ENCODE data around the gene DCAF7.

Gene DCAF7

GRCh38 chr17:63525190-63525946 lies 24.9 kb upstream of the DCAF7 start:
- DNase-seq (ENCODE audit: low read depth) = no peak

GRCh38 chr17:63526861-63527260 lies 23.4 kb upstream of the DCAF7 start:
- DNase-seq (ENCODE audit: low read depth) = no peak

- DNase-seq (ENCODE audit: low read depth) = no peak
Measured at GRCh38 chr17:63528183-63528582, 22.1 kb upstream of the DCAF7 start.

GRCh38 chr17:63529711-63530556 lies 20.3 kb upstream of the DCAF7 start:
- no peak for DNase-seq (ENCODE audit: low read depth)

GRCh38 chr17:63530557-63531021 lies 19.7 kb upstream of the DCAF7 start:
- DNase-seq (ENCODE audit: low read depth) = no peak

- no peak for DNase-seq (ENCODE audit: low read depth)
Measured at GRCh38 chr17:63531022-63531965, 19.0 kb upstream of the DCAF7 start.

GRCh38 chr17:63533433-63534077 lies 16.7 kb upstream of the DCAF7 start:
- no peak for DNase-seq (ENCODE audit: low read depth)

- no peak for DNase-seq (ENCODE audit: low read depth)
Measured at GRCh38 chr17:63534078-63534570, 16.2 kb upstream of the DCAF7 start.

- DNase-seq (ENCODE audit: low read depth) = no peak
Measured at GRCh38 chr17:63534816-63535455, 15.3 kb upstream of the DCAF7 start.

- DNase-seq (ENCODE audit: low read depth) = no peak
Measured at GRCh38 chr17:63535640-63536039, 14.6 kb upstream of the DCAF7 start.

GRCh38 chr17:63537001-63537400 lies 13.3 kb upstream of the DCAF7 start:
- no peak for DNase-seq (ENCODE audit: low read depth)

- DNase-seq (ENCODE audit: low read depth) = no peak
Measured at GRCh38 chr17:63537991-63538692, 12.1 kb upstream of the DCAF7 start.

- no peak for DNase-seq (ENCODE audit: low read depth)
Measured at GRCh38 chr17:63538693-63539595, 11.3 kb upstream of the DCAF7 start.

- no peak for DNase-seq (ENCODE audit: low read depth)
Measured at GRCh38 chr17:63540590-63540989, 9.7 kb upstream of the DCAF7 start.

- DNase-seq (ENCODE audit: low read depth) = no peak
Measured at GRCh38 chr17:63542218-63542545, 8.1 kb upstream of the DCAF7 start.

- DNase-seq (ENCODE audit: low read depth) = no peak
Measured at GRCh38 chr17:63542942-63543821, 7.1 kb upstream of the DCAF7 start.

GRCh38 chr17:63543822-63544420 lies 6.4 kb upstream of the DCAF7 start:
- no peak for DNase-seq (ENCODE audit: low read depth)
